SH-SY5Y (cell line): Measurements from ENCODE around the gene PBRM1.

Experiments
- GATA2 ChIP-seq: IDR thresholded peaks from 2 replicates; pipeline ENCODE4 v1.6.1; 2011; ENCODE audit warnings: mild to moderate bottlenecking, low read depth, low read length
- GATA3 ChIP-seq: IDR thresholded peaks from 2 replicates; pipeline ENCODE4 v1.6.1; 2011; ENCODE audit warnings: low read depth, mild to moderate bottlenecking, low read length, moderate library complexity

DNA sequence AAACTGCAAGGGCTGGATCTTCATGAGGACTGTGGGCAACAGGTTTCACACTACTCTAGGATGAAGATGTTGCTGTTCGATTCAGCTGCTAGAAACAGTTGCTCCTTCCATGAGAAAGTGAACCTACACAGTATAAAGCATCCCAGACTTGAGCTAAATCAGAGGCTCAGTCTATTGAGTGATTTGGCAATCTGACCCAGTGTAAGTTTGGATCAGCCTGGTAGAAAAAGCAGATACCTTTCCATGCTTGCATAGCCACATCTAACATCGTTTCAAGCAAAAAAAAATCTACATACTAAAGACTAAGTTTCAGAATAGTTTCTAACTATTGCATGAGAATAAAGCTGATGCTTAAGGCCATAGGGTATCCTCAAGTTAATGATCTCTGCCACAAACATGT lies 144.7 kb downstream of the PBRM1 start:
- no peak for TF ChIP-seq GATA2
- no peak for TF ChIP-seq GATA3
